ENCODE data around the gene SCYL2.
A peak's percentile ranks its signal among the peaks of the same experiment; 100 is the strongest.
"Not testable (repeated sequence)": the region's sequence is repeated elsewhere in the genome, so short reads cannot be mapped to it uniquely, and the experiment has no call there.

SCYL2 gene

GRCh38 chr12:100265732-100266584 lies 1.0 kb upstream of the SCYL2 start:
- Histone ChIP-seq H3K9me3 (replicated peaks; ENCODE audit: low read length) (no peaks in the 10 kb centered on the region), H3K4me3 (ENCODE audit: low read length) (peak overlapping the region; percentile 93), H3K9ac (ENCODE audit: low read depth, low read length) (peak overlapping the region; percentile 97), H3K4me1 (ENCODE audit: control insufficient read depth, insufficient read depth, low read length) (peaks cover 19% of the 10 kb centered on the region), H3K27me3 (ENCODE audit: control insufficient read depth, insufficient read depth, low read length) (no peaks in the 10 kb centered on the region), H3K36me3 (ENCODE audit: insufficient read depth, low read length) (no peaks in the 10 kb centered on the region), H3K4me2 (ENCODE audit: low read length) (peak overlapping the region; percentile 82)

DNA sequence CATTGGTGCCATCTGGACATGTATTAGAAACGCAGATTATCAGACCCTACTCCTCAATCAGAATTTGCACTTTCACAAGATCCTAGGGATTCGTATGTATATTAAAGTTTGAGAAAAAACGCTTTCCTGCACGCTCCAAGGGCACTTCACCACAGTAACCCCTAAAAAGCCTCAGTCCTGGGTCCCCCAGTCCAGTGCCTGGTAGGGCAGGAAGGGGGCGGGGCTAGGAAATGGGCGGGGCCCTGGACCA lies 467 bp upstream of the SCYL2 start:
- peak overlapping the region; percentile 97 for H3K9ac ChIP-seq (ENCODE audit: low read depth, low read length)

GRCh38 chr12:100267603-100268281 lies 765 bp downstream of the SCYL2 start:
- Histone ChIP-seq H3K9ac (ENCODE audit: low read depth, low read length) (peak overlapping the region; percentile 97), H3K27me3 (ENCODE audit: control insufficient read depth, insufficient read depth, low read length) (no peaks in the 10 kb centered on the region), H3K9me3 (replicated peaks; ENCODE audit: low read length) (no peaks in the 10 kb centered on the region), H3K4me1 (ENCODE audit: control insufficient read depth, insufficient read depth, low read length) (peaks cover 19% of the 10 kb centered on the region), H3K4me2 (ENCODE audit: low read length) (peak overlapping the region; percentile 82), H3K4me3 (ENCODE audit: low read length) (peak overlapping the region; percentile 93), H3K36me3 (ENCODE audit: insufficient read depth, low read length) (no peaks in the 10 kb centered on the region)

More for the DNA sequence above, 467 bp upstream of the SCYL2 start:
- Histone ChIP-seq H3K36me3 (ENCODE audit: insufficient read depth, low read length) (no peaks in the 10 kb centered on the region), H3K4me3 (ENCODE audit: low read length) (peak overlapping the region; percentile 93), H3K9me3 (replicated peaks; ENCODE audit: low read length) (no peaks in the 10 kb centered on the region), H3K4me2 (ENCODE audit: low read length) (peak overlapping the region; percentile 82), H3K27me3 (ENCODE audit: control insufficient read depth, insufficient read depth, low read length) (no peaks in the 10 kb centered on the region), H3K4me1 (ENCODE audit: control insufficient read depth, insufficient read depth, low read length) (peaks cover 19% of the 10 kb centered on the region)

- Histone ChIP-seq H3K9me3 (replicated peaks; ENCODE audit: low read length) (no peaks in the 10 kb centered on the region), H3K9ac (ENCODE audit: low read depth, low read length) (peak overlapping the region; percentile 97), H3K4me3 (ENCODE audit: low read length) (peak overlapping the region; percentile 93), H3K4me2 (ENCODE audit: low read length) (peak overlapping the region; percentile 82), H3K27me3 (ENCODE audit: control insufficient read depth, insufficient read depth, low read length) (no peaks in the 10 kb centered on the region), H3K36me3 (ENCODE audit: insufficient read depth, low read length) (no peaks in the 10 kb centered on the region), H3K4me1 (ENCODE audit: control insufficient read depth, insufficient read depth, low read length) (peaks cover 19% of the 10 kb centered on the region)
Measured at GRCh38 chr12:100268835-100269564, 2.0 kb downstream of the SCYL2 start.

DNA sequence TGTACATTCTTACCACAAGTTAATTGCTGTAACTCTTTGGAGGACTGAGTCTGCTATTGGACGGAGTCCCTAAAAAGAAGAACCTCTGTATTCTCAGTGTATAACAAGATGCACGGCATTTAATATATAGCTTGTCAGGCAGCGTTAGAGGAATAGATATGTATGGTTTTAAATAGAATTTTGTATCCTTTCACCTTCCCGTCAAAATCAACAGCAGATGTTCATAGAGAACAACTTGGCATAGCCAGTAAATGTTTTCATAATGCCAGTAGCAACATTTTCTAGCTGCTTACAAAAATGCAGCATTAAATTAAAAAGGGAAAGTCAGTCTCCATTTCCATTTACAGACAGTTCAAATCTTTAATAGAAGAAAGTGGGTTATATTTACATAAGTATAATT lies 6.8 kb downstream of the SCYL2 start:
- Histone ChIP-seq H3K9ac (ENCODE audit: low read depth, low read length) (no peak overlapping the region), H3K4me1 (ENCODE audit: control insufficient read depth, insufficient read depth, low read length) (peaks cover 9% of the 10 kb centered on the region), H3K27me3 (ENCODE audit: control insufficient read depth, insufficient read depth, low read length) (no peaks in the 10 kb centered on the region), H3K9me3 (replicated peaks; ENCODE audit: low read length) (no peaks in the 10 kb centered on the region), H3K4me2 (ENCODE audit: low read length) (no peak overlapping the region), H3K4me3 (ENCODE audit: low read length) (no peak overlapping the region), H3K36me3 (ENCODE audit: insufficient read depth, low read length) (no peaks in the 10 kb centered on the region)

GRCh38 chr12:100274291-100274690 lies 7.3 kb downstream of the SCYL2 start:
- no peaks in the 10 kb centered on the region for H3K27me3 ChIP-seq (ENCODE audit: control insufficient read depth, insufficient read depth, low read length)
- no peak overlapping the region for H3K9ac ChIP-seq (ENCODE audit: low read depth, low read length)
- H3K9me3 ChIP-seq (replicated peaks; ENCODE audit: low read length): no peaks in the 10 kb centered on the region
- H3K4me2 ChIP-seq (ENCODE audit: low read length): no peak overlapping the region
- peaks cover 4% of the 10 kb centered on the region for H3K4me1 ChIP-seq (ENCODE audit: control insufficient read depth, insufficient read depth, low read length)
- H3K36me3 ChIP-seq (ENCODE audit: insufficient read depth, low read length): no peaks in the 10 kb centered on the region
- H3K4me3 ChIP-seq (ENCODE audit: low read length): no peak overlapping the region

DNA sequence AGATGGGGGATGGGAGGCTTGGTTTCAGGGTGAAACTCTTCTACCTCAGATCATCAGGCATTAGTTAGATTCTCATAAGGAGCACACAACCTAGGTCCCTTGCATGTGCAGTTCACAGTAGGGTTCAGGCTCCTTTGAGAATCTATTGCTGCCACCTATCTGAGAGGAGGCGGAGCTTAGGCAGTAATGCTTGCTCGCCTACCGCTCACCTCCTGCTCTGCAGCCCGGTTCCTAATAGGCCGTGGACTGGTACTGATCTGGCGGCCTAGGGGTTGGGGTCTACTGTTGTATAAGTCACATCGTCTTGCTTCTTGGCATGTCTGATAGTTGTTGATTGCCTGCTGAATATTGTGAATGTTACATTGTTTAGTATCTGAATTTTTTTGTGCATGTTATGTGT lies 12.2 kb downstream of the SCYL2 start:
- no peak overlapping the region for H3K9ac ChIP-seq (ENCODE audit: low read depth, low read length)
- H3K4me3 ChIP-seq (ENCODE audit: low read length): no peak overlapping the region
- H3K4me1 ChIP-seq (ENCODE audit: control insufficient read depth, insufficient read depth, low read length): no peaks in the 10 kb centered on the region
- H3K4me2 ChIP-seq (ENCODE audit: low read length): no peak overlapping the region
- no peaks in the 10 kb centered on the region for H3K27me3 ChIP-seq (ENCODE audit: control insufficient read depth, insufficient read depth, low read length)
- H3K9me3 ChIP-seq (replicated peaks; ENCODE audit: low read length): no peaks in the 10 kb centered on the region
- peaks cover 9% of the 10 kb centered on the region for H3K36me3 ChIP-seq (ENCODE audit: insufficient read depth, low read length)

DNA sequence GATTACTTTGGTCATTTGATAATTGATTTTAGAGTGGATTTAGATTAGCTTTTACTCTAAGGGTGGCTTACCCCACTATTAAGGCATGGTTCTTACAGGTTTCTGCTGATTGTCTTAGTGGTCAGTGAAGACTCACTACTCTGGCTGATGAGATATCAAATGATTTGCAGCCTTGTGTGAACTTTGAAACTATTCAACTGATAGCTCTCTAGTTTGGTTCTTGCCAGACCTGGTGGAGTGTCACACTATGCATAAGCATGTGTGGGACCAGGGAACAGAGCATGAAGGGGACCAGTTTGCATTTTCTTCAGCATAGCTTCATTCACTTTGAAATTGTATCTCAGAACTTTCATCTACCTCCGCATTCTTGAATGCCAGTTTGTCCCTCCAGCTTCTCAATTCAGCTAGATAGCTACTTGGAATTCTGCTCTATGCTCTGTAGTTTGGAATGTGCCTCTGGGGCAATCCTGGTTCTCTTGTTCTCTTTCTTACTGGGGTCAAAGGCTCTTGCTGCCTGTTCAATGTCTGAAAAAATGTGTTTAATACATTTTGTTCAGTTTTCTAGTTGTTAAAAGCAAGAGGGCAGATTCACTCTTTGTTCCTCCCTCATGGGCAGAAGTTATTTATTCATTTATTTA lies 12.7 kb downstream of the SCYL2 start:
- no peak overlapping the region for H3K4me2 ChIP-seq (ENCODE audit: low read length)
- no peaks in the 10 kb centered on the region for H3K4me1 ChIP-seq (ENCODE audit: control insufficient read depth, insufficient read depth, low read length)
- H3K4me3 ChIP-seq (ENCODE audit: low read length): no peak overlapping the region
- no peaks in the 10 kb centered on the region for H3K27me3 ChIP-seq (ENCODE audit: control insufficient read depth, insufficient read depth, low read length)
- no peaks in the 10 kb centered on the region for H3K9me3 ChIP-seq (replicated peaks; ENCODE audit: low read length)
- H3K36me3 ChIP-seq (ENCODE audit: insufficient read depth, low read length): peaks cover 9% of the 10 kb centered on the region
- no peak overlapping the region for H3K9ac ChIP-seq (ENCODE audit: low read depth, low read length)

- not testable (repeated sequence) for H3K4me1 ChIP-seq (ENCODE audit: control insufficient read depth, insufficient read depth, low read length); H3K27me3 ChIP-seq (ENCODE audit: control insufficient read depth, insufficient read depth, low read length); H3K9ac ChIP-seq (ENCODE audit: low read depth, low read length); H3K9me3 ChIP-seq (replicated peaks; ENCODE audit: low read length); H3K4me3 ChIP-seq (ENCODE audit: low read length); H3K36me3 ChIP-seq (ENCODE audit: insufficient read depth, low read length); H3K4me2 ChIP-seq (ENCODE audit: low read length)
Measured at GRCh38 chr12:100284556-100284955, 17.6 kb downstream of the SCYL2 start.

GRCh38 chr12:100289038-100289437 lies 22.1 kb downstream of the SCYL2 start:
- Histone ChIP-seq H3K9me3 (replicated peaks; ENCODE audit: low read length) (no peaks in the 10 kb centered on the region), H3K36me3 (ENCODE audit: insufficient read depth, low read length) (peaks cover 5% of the 10 kb centered on the region), H3K4me3 (ENCODE audit: low read length) (no peak overlapping the region), H3K27me3 (ENCODE audit: control insufficient read depth, insufficient read depth, low read length) (no peaks in the 10 kb centered on the region), H3K4me1 (ENCODE audit: control insufficient read depth, insufficient read depth, low read length) (no peaks in the 10 kb centered on the region), H3K4me2 (ENCODE audit: low read length) (no peak overlapping the region), H3K9ac (ENCODE audit: low read depth, low read length) (no peak overlapping the region)

GRCh38 chr12:100290016-100290415 lies 23.0 kb downstream of the SCYL2 start:
- no peak overlapping the region for H3K4me2 ChIP-seq (ENCODE audit: low read length)
- no peaks in the 10 kb centered on the region for H3K9me3 ChIP-seq (replicated peaks; ENCODE audit: low read length)
- H3K9ac ChIP-seq (ENCODE audit: low read depth, low read length): no peak overlapping the region
- no peaks in the 10 kb centered on the region for H3K27me3 ChIP-seq (ENCODE audit: control insufficient read depth, insufficient read depth, low read length)
- no peak overlapping the region for H3K4me3 ChIP-seq (ENCODE audit: low read length)
- peaks cover 5% of the 10 kb centered on the region for H3K36me3 ChIP-seq (ENCODE audit: insufficient read depth, low read length)
- no peaks in the 10 kb centered on the region for H3K4me1 ChIP-seq (ENCODE audit: control insufficient read depth, insufficient read depth, low read length)
